Mucosa of descending colon (tissue), 3 donors: ENCODE data around the gene G6PC3. TPM values are rescaled to one million over a fixed set of nuclear protein-coding genes. Genes with fewer than 3 reads are reported as not detected.

Source experiments
- ATAC-seq: fragments of 200-7000 bp; cut with Tn5 transposase; one replicate; pipeline ENCODE4 v1.9.1; 2020; ENCODE audit warnings: mild to moderate bottlenecking, moderate library complexity
- DNase-seq, 3 donors: peaks; one replicate each; pipeline ENCODE4 v3.0.0-alpha.2; 2020
- H3K36me3 ChIP-seq: fragments of 200-600 bp; one replicate; pipeline ENCODE4 v1.8.0; 2021; ENCODE audit warnings: low read depth, mild to moderate bottlenecking
- H3K4me1 ChIP-seq: fragments of 200-600 bp; one replicate; pipeline ENCODE4 v1.8.0; 2021; ENCODE audit warnings: low read depth, mild to moderate bottlenecking
- H3K4me3 ChIP-seq: fragments of 200-600 bp; one replicate; pipeline ENCODE4 v1.8.0; 2021; ENCODE audit warnings: mild to moderate bottlenecking
- H3K9me3 ChIP-seq: fragments of 200-600 bp; one replicate; pipeline ENCODE4 v1.8.0; 2021; ENCODE audit warnings: mild to moderate bottlenecking
- CTCF ChIP-seq: fragments of 200-600 bp; IDR thresholded peaks from one replicate; pipeline ENCODE4 v1.8.0; 2022; ENCODE audit warnings: antibody characterized with exemption, mild to moderate bottlenecking
- intact Hi-C, 2 donors: fragments of 100-400 bp; cut with DNase I in 1 of 2; cut with micrococcal nuclease in 1 of 2; formaldehyde crosslinking; loops; one replicate each; pipeline versions ENCODE4 v1.11.0 to v1.11.1; 2022; cut with DNase I, micrococcal nuclease
- total RNA-seq, 3 donors: library from RNA; stranded (reverse); fragmentation: NEBNext Ultra II Directional in 2 of 3; extraction: Animal tissue kit (Norgen Biotek cat#: 25700) in 2 of 3; gene quantifications; one replicate each; pipeline versions ENCODE4 v1.2.1 to v1.2.4, GENCODE V29; 2021 to 2023
- donor health status: DM: no; HTN: no; CAD: no; lungs with moderate emphysema.
- donor health status: DM: no; HTN: no; CAD: no.
- donor health status: DM: no; HTN: yes; CAD: no.

The G6PC3 gene
- total RNA-seq, 3 donors from 2014 or later = 29.5 to 48.1 (median 30.0) TPM

- TF ChIP-seq CTCF = no peak
- Histone ChIP-seq H3K36me3 (no peaks in the 10 kb centered on the region), H3K4me1 (peaks cover 4% of the 10 kb centered on the region), H3K9me3 (no peaks in the 10 kb centered on the region), H3K4me3 (no peak overlapping the region)
- intact Hi-C loops = no loop called here
- no peak for DNase-seq
- no peak for ATAC-seq
Observed at GRCh38 chr17:44102849-44103622, 32.5 kb downstream of the G6PC3 start.

- ATAC-seq = no peak
- no peak for DNase-seq
- Histone ChIP-seq H3K4me3 (no peak overlapping the region), H3K36me3 (no peaks in the 10 kb centered on the region), H3K4me1 (peaks cover 21% of the 10 kb centered on the region), H3K9me3 (no peaks in the 10 kb centered on the region)
- intact Hi-C loops = loop anchor here in 1 of 2 donors (5.0 kb wide), 1 partner anchor 33 kb away; the partner anchor contains the start of gene G6PC3
- TF ChIP-seq CTCF = no peak
Observed at GRCh38 chr17:44105483-44105882, 34.9 kb downstream of the G6PC3 start.

- DNase-seq (no peak), ATAC-seq (no peak)
- H3K4me1 ChIP-seq = peaks cover 26% of the 10 kb centered on the region
Observed at GRCh38 chr17:44105941-44106340, 35.4 kb downstream of the G6PC3 start.

GRCh38 chr17:44106801-44107200, 36.3 kb downstream of the G6PC3 start:
- Histone ChIP-seq H3K4me3 (no peak overlapping the region), H3K9me3 (no peaks in the 10 kb centered on the region), H3K4me1 (peaks cover 35% of the 10 kb centered on the region), H3K36me3 (no peaks in the 10 kb centered on the region)
- DNase-seq (no peak), ATAC-seq (no peak)
- TF ChIP-seq CTCF = no peak
- intact Hi-C loops = loop anchor here in 1 of 2 donors (5.0 kb wide), 1 partner anchor 34 kb away; the partner anchor contains the start of gene G6PC3

More at GRCh38 chr17:44105941-44106340, 35.4 kb downstream of the G6PC3 start:
- no peak overlapping the region for H3K4me3 ChIP-seq
- intact Hi-C loops = loop anchor here in 1 of 2 donors (5.0 kb wide), 1 partner anchor 34 kb away; the partner anchor contains the start of gene G6PC3
- no peaks in the 10 kb centered on the region for H3K36me3 ChIP-seq
- H3K9me3 ChIP-seq = no peaks in the 10 kb centered on the region
- no peak for TF ChIP-seq CTCF

GRCh38 chr17:44108440-44109311, 38.1 kb downstream of the G6PC3 start:
- Histone ChIP-seq H3K9me3 (no peaks in the 10 kb centered on the region), H3K4me3 (no peak overlapping the region), H3K36me3 (no peaks in the 10 kb centered on the region), H3K4me1 (peaks cover 37% of the 10 kb centered on the region)
- DNase-seq = peak; percentile 62 to 79 (median 75)
- ATAC-seq = peak; percentile 40
- intact Hi-C loops = loop anchor here in 1 of 2 donors (5.0 kb wide), 1 partner anchor 36 kb away; the partner anchor contains the start of gene G6PC3
- TF ChIP-seq CTCF = no peak
